CD4-positive, alpha-beta T cell treated with Interleukin-10 for 1 hour (primary cell): ENCODE data around the gene ARID4B.
"Not testable (repeated sequence)": the region's sequence is repeated elsewhere in the genome, so short reads cannot be mapped to it uniquely, and the experiment has no call there.

Experiments
- DNase-seq: peaks from one replicate; pipeline ENCODE4 v3.0.0-alpha.2; 2020

Gene ARID4B

GRCh38 chr1:235214962-235215361 lies 113.0 kb downstream of the ARID4B start:
- DNase-seq, result not testable (repeated sequence)

GRCh38 chr1:235213752-235214151 lies 114.2 kb downstream of the ARID4B start:
- DNase-seq, result no peak

GRCh38 chr1:235211517-235211916 lies 116.5 kb downstream of the ARID4B start:
- no peak for DNase-seq

- peak; percentile 55 for DNase-seq
These were observed 120.8 kb downstream of the ARID4B start for GRCh38 chr1:235207209-235207565.

GRCh38 chr1:235206533-235207208 lies 121.3 kb downstream of the ARID4B start:
- peak; percentile 3 for DNase-seq

GRCh38 chr1:235205687-235206086 lies 122.3 kb downstream of the ARID4B start:
- DNase-seq, result no peak

- no peak for DNase-seq
These were observed 124.6 kb downstream of the ARID4B start for GRCh38 chr1:235203428-235203827.

GRCh38 chr1:235202447-235202846 lies 125.5 kb downstream of the ARID4B start:
- not testable (repeated sequence) for DNase-seq

- DNase-seq, result no peak
These were observed 128.5 kb downstream of the ARID4B start for GRCh38 chr1:235199441-235199840.

- no peak for DNase-seq
These were observed 137.5 kb downstream of the ARID4B start for GRCh38 chr1:235190431-235190830.

GRCh38 chr1:235187316-235187715 lies 140.7 kb downstream of the ARID4B start:
- no peak for DNase-seq

GRCh38 chr1:235181561-235182245 lies 146.3 kb downstream of the ARID4B start:
- DNase-seq, result no peak

GRCh38 chr1:235180916-235181460 lies 147.0 kb downstream of the ARID4B start:
- no peak for DNase-seq

- DNase-seq, result no peak
These were observed 151.5 kb downstream of the ARID4B start for GRCh38 chr1:235176486-235176885.

- DNase-seq, result no peak
These were observed 158.0 kb downstream of the ARID4B start for GRCh38 chr1:235169986-235170385.

- DNase-seq, result no peak
These were observed 159.6 kb downstream of the ARID4B start for GRCh38 chr1:235168375-235168774.

GRCh38 chr1:235161685-235162327 lies 166.2 kb downstream of the ARID4B start:
- DNase-seq, result no peak

- peak; percentile 92 for DNase-seq
These were observed 166.9 kb downstream of the ARID4B start, which contains the start of gene RBM34 for GRCh38 chr1:235160957-235161684. Gene RBM34, minus strand, starts transcription at chr1:235161250. Its CDS starts 24 bp downstream, at chr1:235161226.

GRCh38 chr1:235160383-235160956 lies 167.5 kb downstream of the ARID4B start:
- peak; percentile 63 for DNase-seq

- DNase-seq, result not testable (repeated sequence)
These were observed 168.0 kb downstream of the ARID4B start for GRCh38 chr1:235159930-235160329.

- not testable (repeated sequence) for DNase-seq
These were observed 168.7 kb downstream of the ARID4B start for GRCh38 chr1:235159284-235159683.

GRCh38 chr1:235158680-235159079 lies 169.3 kb downstream of the ARID4B start:
- DNase-seq, result no peak

GRCh38 chr1:235157150-235157549 lies 170.8 kb downstream of the ARID4B start:
- no peak for DNase-seq
